ENCODE results near the gene SLC15A3.
A peak's percentile ranks its signal among the peaks of the same experiment; 100 is the strongest.
"Not testable (repeated sequence)": the region's sequence is repeated elsewhere in the genome, so short reads cannot be mapped to it uniquely, and the experiment has no call there.

The SLC15A3 gene

GRCh38 chr11:60977224-60977623 lies 25.2 kb upstream of the SLC15A3 start:
- DNase-seq (ENCODE audit: low read depth in 4 of 4, low spot score in 1 of 4): no peak

- DNase-seq (ENCODE audit: low read depth in 4 of 4, low spot score in 1 of 4): no peak
These were observed 22.8 kb upstream of the SLC15A3 start for GRCh38 chr11:60974726-60975125.

GRCh38 chr11:60974316-60974715 lies 22.3 kb upstream of the SLC15A3 start:
- not testable (repeated sequence) for DNase-seq (ENCODE audit: low read depth in 4 of 4, low spot score in 1 of 4)

GRCh38 chr11:60973699-60974098 lies 21.7 kb upstream of the SLC15A3 start:
- no peak for DNase-seq (ENCODE audit: low read depth in 4 of 4, low spot score in 1 of 4)

- no peak for DNase-seq (ENCODE audit: low read depth in 4 of 4, low spot score in 1 of 4)
These were observed 20.4 kb upstream of the SLC15A3 start for GRCh38 chr11:60972182-60973030.

GRCh38 chr11:60971520-60971919 lies 19.5 kb upstream of the SLC15A3 start, which contains the start of gene CD6:
TSS of gene CD6 (plus strand) at chr11:60971680. CDS start at chr11:60971866, 186 bp downstream.
- DNase-seq (ENCODE audit: low read depth in 4 of 4, low spot score in 1 of 4): peak in 1 of 4 experiments; percentile 62

GRCh38 chr11:60970890-60971289 lies 18.9 kb upstream of the SLC15A3 start:
- DNase-seq (ENCODE audit: low read depth in 4 of 4, low spot score in 1 of 4): no peak

GRCh38 chr11:60970369-60970774 lies 18.4 kb upstream of the SLC15A3 start:
- DNase-seq (ENCODE audit: low read depth in 4 of 4, low spot score in 1 of 4): peak; percentile 52 to 79 (median 66)

- no peak for DNase-seq (ENCODE audit: low read depth in 4 of 4, low spot score in 1 of 4)
These were observed 16.2 kb upstream of the SLC15A3 start for GRCh38 chr11:60968223-60968622.

- no peak for DNase-seq (ENCODE audit: low read depth in 4 of 4, low spot score in 1 of 4)
These were observed 14.9 kb upstream of the SLC15A3 start for GRCh38 chr11:60966890-60967289.

- DNase-seq (ENCODE audit: low read depth in 4 of 4, low spot score in 1 of 4): no peak
These were observed 12.8 kb upstream of the SLC15A3 start for GRCh38 chr11:60964801-60965200.

GRCh38 chr11:60960405-60960804 lies 8.4 kb upstream of the SLC15A3 start:
- DNase-seq (ENCODE audit: low read depth in 4 of 4, low spot score in 1 of 4): no peak

- no peak for DNase-seq (ENCODE audit: low read depth in 4 of 4, low spot score in 1 of 4)
These were observed 7.5 kb upstream of the SLC15A3 start for GRCh38 chr11:60959431-60959830.

- no peak for DNase-seq (ENCODE audit: low read depth in 4 of 4, low spot score in 1 of 4)
These were observed 5.2 kb upstream of the SLC15A3 start for GRCh38 chr11:60957188-60957587.

GRCh38 chr11:60955571-60955970 lies 3.6 kb upstream of the SLC15A3 start:
- DNase-seq (ENCODE audit: low read depth in 4 of 4, low spot score in 1 of 4): no peak

- no peak for DNase-seq (ENCODE audit: low read depth in 4 of 4, low spot score in 1 of 4)
These were observed 2.4 kb upstream of the SLC15A3 start for GRCh38 chr11:60954421-60954820.

GRCh38 chr11:60953781-60954180 lies 1.8 kb upstream of the SLC15A3 start:
- DNase-seq (ENCODE audit: low read depth in 4 of 4, low spot score in 1 of 4): no peak

- DNase-seq (ENCODE audit: low read depth in 4 of 4, low spot score in 1 of 4): no peak
These were observed 780 bp upstream of the SLC15A3 start for GRCh38 chr11:60952742-60953170.

- no peak for DNase-seq (ENCODE audit: low read depth in 4 of 4, low spot score in 1 of 4)
These were observed 421 bp downstream of the SLC15A3 start for GRCh38 chr11:60951606-60951903.

- DNase-seq (ENCODE audit: low read depth in 4 of 4, low spot score in 1 of 4): no peak
These were observed 907 bp downstream of the SLC15A3 start for GRCh38 chr11:60950933-60951605.

GRCh38 chr11:60950024-60950423 lies 2.0 kb downstream of the SLC15A3 start:
- DNase-seq (ENCODE audit: low read depth in 4 of 4, low spot score in 1 of 4): no peak

GRCh38 chr11:60948250-60948649 lies 3.7 kb downstream of the SLC15A3 start:
- no peak for DNase-seq (ENCODE audit: low read depth in 4 of 4, low spot score in 1 of 4)

Measured in stimulated activated CD4-positive, alpha-beta T cell treated with anti-CD3 and anti-CD28 coated beads, Interleukin-1b, Interleukin-23, amount 100 ng/mL, for 24 hours (primary cell).